NCI-H345 treated with DMSO at 0.1 percent for 48 hours (cell line): ENCODE measurements around the gene TMEM151A.
"Not testable (repeated sequence)": the region's sequence is repeated elsewhere in the genome, so short reads cannot be mapped to it uniquely, and the experiment has no call there.

ENCODE experiments used
- DNase-seq: peaks from one replicate; lab custom pipeline; 2025; ENCODE audit not compliant: unreplicated experiment; lab: John Stamatoyannopoulos, UW

Gene TMEM151A

DNA sequence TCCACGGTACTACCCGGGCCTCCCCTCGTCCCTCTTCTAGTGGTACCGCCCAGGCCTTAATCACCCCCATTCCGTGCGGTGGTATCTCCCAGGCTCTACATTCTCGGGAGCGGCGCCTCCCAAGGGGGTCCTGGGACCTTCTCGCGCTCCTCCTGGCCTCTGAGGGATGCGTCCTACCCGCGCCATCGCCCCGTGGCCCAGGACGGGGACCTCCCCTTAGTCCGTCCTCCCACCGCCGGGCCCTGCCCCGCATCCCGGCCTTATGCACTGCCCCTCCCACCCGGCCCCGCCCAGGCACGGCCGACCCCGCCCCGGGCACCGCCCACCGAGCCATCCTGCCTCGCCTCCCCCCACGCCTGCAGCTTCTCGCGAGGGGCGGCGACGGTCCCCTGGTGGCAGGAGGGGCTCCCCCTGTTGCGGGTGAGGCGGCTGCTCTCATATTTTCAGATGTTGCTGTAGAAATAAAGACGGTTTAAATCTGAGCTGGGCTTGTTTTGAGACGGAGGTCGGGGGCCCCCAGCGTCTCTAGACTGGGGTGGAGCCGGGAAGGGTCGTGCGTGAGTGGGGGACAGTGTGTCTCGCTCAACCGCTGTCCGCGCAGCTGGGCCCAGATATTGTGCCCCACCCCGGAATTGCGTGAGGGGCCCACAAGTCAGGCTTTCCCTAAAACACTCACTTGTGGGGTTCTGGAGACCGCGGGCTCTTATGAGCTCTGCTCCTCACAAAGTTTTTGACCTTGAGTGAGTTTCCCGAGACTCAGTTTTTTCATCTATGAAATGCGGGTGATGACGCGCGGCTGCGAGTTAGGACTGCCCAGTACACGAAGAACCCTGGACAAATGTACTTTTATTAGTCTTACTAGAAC lies 24.1 kb upstream of the TMEM151A start:
- peak; percentile 42 for DNase-seq

DNA sequence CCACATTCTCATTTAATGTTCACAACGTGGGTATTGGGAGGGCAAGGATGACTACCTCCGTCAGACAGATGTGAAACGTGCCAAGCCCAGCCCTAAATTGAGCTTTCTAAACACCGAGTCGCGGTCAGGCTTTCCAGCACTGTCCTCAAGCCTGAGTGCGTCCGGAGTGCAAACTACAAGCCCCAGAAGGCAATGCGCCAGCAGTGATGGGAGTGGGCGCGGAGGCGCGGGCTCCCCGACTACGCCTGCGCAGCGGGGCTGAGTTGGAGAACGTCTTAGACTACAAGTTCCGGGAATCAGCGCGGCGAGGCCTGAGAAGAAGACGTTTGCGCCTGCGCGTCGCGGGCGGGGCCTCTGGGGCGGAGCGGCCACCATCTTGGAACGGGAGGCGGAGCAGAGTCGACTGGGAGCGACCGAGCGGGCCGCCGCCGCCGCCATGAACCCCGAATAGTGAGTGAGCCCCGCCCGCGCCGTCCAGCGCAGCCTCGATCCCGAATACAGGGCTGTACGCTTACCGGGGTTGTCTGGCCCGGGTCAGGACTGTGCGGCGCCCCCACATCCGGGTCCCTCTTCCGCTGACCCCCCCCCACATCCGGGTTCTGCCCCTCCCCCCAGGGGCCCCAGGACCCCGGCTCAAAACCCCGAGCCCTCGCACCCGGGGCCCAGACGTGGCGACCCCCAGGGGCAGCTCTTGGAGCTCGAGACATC lies 23.3 kb upstream of the TMEM151A start, which contains the start of gene RAB1B:
Gene RAB1B (plus strand): TSS at position 396 of the 708 bp plus-strand sequence. CDS start 41 bp downstream, at position 437.
- DNase-seq = peak; percentile 97

DNA sequence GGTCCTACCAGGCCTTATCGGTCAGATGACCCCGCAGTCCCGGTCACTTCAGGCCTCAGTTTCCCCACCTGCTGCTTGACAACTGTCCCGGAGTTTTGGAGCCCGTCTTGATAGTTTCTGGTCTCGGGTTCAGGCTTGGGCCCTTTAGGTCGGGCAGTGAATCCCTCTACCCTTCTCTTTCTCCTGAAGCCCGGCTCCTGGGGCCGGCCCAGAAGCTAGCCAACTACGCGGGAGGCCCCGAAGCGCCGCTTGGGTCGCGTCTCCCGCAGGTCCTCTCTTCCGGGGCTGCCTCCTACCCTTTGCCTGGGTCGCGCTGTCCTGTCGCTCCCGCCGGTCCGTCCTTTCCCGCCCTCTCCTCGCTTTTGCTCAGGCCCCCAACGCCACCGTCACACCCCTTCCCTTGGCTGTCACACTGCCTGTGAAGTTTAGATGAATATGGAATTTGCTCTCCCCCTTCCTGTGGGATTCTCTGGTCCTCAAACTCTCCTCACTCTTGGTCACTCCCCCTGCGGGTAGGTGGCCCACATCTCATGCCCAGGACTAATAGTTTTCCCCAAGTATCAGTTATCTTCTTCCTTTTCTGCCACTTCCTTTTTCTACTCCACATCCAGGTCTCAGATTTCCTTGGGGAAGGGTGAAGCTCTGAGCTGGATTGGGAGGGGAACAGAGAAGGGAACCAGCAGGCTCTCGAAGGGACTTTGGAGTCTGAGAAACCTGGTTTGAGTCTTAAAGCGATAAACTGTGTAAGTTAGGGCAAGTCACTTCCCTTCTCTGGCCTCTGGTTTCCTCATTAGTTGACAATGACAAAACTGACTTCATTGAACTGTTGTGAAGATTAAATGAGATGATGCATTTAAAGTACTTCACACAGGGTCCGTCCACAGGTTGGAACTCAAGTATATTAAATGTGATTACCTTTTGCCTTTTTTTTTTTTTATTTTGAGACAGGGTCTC lies 22.5 kb upstream of the TMEM151A start:
- no peak for DNase-seq

DNA sequence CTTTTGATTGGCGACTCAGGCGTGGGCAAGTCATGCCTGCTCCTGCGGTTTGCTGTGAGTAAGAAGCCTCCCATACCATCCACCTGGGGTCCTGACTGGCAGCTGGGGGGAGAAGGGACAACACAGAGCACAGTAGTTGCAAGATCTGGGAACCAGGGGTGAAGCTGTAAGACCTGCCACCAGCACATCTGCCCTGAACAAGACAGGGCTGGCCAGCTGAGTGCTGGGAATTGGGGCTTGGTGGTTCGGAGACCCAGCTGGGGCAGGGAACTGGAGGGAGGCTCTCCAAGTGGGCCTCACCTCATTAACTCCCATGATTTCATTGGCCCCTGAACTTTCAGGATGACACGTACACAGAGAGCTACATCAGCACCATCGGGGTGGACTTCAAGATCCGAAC lies 19.9 kb upstream of the TMEM151A start:
- no peak for DNase-seq

DNA sequence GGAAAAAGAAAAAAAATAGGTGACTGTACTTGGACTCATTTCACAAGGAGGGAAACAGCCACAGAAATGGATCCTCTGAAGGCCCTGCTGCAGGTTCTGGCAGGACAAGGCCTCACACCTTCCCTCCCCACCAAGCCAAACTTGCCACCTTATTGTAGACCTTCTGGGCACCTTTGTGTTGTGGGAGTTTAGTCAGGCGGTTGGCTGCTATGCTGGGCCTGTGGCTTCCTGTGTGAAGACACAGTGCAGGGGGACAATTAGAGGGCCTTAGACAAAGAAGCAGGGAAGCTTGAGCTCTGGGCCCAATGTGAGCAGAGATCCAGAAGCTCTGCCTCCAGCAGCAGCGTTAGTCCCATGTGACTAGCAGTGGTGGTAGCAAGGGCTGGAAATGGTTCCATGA lies 19.1 kb upstream of the TMEM151A start:
- DNase-seq = no peak

DNA sequence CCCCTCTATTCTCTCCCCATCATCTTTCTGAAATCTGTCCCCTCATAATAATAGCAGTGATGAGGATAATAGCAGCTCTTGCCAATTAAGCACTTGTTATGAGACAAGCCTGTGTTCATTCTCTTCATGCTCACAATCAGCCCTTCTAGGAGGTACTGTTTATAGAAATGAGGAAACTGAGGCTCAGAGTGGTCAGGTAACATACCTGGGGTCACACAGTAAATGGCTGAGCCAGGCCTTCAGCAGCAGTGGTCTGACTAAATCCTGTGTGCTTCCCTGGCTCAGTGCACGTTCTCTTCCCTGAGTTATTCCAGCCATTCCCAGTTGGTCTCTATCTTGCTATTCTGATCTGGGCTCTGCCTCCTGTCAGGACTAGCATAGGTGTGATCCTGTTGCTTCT lies 17.5 kb upstream of the TMEM151A start:
- DNase-seq = no peak

DNA sequence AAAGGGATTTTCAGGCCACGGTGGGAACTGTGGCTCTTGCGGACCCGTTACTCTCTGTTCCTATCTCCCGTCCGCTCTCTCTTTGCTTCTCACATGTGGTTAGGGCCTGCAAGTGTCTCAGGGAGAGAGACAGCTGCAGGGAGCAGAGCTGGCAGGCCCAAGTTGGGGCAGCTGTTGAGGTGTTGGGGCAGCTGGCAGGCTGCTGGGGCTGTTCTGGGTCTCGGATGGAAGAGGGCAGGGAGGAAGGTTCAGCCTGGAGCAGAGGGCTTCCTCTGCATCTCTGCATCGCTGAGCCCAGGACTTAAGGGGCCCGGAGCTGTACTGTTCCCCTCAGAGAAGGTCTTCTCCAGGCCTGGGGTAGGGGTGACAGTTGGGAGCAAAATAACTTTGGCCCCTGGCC lies 16.3 kb upstream of the TMEM151A start:
- no peak for DNase-seq

DNA sequence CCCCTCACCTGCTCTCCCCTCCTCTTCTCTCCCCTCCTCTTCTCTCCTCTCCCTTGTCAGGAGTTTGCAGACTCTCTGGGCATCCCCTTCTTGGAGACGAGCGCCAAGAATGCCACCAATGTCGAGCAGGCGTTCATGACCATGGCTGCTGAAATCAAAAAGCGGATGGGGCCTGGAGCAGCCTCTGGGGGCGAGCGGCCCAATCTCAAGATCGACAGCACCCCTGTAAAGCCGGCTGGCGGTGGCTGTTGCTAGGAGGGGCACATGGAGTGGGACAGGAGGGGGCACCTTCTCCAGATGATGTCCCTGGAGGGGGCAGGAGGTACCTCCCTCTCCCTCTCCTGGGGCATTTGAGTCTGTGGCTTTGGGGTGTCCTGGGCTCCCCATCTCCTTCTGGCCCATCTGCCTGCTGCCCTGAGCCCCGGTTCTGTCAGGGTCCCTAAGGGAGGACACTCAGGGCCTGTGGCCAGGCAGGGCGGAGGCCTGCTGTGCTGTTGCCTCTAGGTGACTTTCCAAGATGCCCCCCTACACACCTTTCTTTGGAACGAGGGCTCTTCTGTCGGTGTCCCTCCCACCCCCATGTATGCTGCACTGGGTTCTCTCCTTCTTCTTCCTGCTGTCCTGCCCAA lies 15.6 kb upstream of the TMEM151A start:
- no peak for DNase-seq

DNA sequence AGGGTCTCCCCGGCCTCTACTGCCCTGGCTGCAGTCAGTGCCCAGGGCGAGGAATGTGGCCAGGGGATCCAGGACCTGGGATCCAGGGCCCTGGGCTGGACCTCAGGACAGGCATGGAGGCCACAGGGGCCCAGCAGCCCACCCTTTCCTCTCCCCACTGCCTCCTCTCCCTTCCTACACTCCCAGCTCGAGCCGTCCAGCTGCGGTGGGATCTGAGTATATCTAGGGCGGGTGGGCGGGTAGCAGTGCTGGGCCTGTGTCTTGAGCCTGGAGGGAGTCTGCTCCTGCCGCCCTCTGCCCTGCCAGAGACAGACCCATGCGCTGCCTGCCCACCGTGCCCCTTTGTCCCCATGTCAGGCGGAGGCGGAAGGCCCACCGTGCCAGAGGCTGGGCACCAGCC lies 15.1 kb upstream of the TMEM151A start:
- DNase-seq = not testable (repeated sequence)

DNA sequence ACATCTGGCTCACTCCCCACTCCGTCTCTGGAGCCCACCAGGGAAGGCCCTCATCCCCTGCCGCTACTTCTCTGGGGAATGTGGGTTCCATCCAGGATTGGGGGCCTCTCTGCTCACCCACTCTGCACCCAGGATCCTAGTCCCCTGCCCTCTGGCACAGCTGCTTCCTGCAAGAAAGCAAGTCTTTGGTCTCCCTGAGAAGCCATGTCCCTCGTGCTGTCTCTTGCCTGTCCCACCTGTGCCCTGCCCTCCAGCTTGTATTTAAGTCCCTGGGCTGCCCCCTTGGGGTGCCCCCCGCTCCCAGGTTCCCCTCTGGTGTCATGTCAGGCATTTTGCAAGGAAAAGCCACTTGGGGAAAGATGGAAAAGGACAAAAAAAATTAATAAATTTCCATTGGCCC lies 14.6 kb upstream of the TMEM151A start:
- DNase-seq = not testable (repeated sequence)

DNA sequence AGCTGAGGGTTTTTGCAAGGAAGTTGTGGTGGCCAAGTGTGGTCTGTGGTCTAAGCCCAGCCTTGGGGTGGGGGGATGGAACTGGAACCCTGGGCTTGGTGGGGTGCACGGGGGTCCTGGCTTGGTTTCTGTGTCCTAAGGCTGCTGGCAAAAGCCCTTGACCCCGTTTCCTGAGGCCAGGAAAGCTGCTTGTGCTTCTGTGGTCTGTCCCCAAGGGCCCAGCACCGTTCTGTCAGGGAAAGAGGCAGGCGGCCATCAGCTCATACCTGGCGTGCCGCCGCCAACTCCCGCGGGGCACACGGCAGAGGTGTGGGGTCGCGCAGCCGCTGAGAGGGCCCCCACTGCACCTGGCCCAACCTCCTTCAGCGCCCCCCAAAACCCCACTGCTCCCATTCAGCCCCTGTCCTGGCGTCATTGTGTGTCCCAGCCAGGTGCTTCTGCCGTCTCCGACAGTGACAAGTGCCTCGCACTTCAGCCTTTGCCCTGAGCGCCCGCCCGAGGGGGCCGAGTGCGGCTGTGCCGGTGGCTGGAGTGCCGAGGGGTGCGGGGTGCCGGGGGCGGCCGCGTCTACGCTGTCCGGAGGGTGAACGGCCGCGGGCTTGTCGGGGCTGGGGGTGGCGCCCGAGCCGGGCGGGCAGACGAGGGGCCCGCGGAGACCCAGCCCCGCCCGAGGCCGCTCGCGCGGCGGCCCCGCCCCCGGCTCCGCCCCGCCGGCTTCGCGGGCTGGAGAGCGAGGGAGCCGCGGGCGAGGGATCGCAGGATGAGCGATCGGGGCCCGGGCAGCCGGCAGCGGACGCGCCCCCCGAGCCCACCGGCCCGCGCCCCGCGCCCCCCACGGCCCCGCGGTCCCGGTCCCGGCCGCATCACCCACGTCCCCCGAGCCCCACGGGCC lies 14.0 kb upstream of the TMEM151A start, which contains the start of gene CNIH2:
Gene CNIH2 (plus strand): TSS at position 705 of the 892 bp plus-strand sequence. CDS start 282 bp downstream, outside the sequence.
- DNase-seq = peak; percentile 33

DNA sequence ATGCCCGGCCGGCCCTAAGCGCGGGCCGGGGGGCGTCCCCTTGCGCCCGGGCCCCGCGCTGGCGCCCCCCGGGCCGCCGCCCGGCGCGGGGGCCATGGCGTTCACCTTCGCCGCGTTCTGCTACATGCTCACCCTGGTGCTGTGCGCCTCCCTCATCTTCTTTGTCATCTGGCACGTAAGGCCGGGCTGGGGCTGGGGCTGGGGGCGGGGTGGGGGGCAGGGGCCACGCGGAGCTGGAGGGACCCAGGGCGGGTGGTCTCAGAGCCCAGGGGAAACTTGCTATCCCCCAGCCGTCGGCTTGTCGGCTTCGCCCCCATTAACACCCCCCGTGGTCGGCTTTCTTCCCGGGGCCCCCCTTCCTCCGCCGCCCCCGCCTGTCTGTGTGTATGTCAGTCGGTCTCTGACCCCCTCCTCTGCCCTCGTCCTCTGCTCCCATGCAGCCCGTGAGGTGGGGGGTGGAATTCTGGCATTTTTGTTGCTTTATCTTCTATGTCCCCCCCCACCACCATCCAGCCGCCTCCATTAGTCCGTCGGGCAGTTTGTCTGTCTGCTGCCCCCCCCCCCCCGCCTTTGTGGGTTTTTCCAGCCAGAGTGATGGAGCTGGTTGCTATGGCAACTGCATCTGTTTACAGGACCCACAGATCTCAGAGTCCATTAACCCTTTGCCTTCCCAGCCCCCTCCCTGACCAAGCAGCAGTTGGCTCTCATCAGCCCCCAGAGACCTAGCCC lies 13.2 kb upstream of the TMEM151A start:
- DNase-seq = no peak

DNA sequence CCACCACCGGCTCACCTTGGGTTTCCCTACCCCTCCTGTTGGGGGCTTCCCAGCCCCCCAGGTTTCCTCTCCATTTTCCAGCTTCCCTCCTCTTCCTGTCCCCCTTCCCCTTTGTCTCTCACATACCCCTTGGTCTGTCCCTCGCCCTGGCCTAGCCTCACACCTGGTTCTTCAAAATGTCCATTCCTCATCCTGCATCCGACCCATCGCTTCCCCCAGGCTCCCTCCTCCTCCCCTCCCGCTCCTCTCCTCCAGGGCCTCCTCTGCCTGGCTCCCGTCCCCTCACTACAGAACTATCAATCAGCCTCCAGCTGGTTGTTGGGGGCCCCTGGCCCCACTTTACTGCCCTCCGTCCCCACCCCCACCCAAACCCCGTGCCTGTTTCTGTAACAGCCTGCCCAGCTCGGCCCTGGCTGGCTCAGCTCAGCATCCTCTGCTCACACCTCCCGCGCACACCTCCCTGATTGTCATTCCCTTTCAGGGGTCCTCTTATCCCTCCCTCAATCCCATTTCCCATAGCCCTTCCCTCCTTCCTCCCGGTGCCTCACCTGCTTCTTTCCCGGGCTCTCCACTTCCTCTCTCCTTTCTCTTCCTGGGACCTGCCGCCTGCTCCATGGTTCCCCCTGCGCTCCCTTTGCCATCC lies 12.5 kb upstream of the TMEM151A start:
- DNase-seq = no peak

DNA sequence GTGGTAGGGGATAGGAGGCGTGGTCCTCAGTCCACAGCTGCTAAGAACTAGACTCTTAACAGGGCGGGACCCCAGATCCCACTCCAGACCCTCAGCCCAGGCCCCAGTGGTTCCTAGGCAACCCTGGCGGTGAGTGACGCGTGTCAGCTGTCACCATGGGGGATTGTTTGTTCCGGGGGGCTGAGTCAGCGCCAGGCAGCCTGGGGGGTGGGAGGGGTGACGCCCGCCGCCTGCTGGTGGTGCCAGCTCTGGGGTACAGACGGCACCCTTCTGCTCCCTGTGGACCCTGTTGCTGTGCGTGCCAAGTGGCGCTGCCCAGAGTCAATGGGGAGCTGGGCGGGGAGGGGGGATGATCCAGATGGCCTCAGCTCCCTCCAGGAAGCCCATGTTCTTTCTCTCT lies 11.3 kb upstream of the TMEM151A start:
- no peak for DNase-seq

DNA sequence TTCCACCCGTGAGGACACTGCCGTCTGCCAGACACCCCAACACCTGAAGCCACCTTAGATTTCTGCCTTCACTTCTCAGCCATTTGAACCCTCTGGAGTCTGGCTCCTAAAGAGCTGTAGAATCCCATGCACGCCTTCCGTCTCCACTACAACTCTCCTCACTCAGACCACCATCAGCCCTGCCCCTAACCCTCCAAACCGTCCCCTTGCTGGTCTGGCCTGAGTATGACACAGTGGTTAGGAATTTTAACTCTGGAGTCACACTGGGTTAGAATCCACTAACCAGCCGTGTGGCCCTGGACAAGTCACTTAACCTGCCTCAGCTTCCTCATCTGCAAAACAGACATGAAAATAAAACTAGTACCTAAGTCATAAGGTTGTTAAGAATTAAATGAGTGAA lies 10.7 kb upstream of the TMEM151A start:
- DNase-seq = no peak

DNA sequence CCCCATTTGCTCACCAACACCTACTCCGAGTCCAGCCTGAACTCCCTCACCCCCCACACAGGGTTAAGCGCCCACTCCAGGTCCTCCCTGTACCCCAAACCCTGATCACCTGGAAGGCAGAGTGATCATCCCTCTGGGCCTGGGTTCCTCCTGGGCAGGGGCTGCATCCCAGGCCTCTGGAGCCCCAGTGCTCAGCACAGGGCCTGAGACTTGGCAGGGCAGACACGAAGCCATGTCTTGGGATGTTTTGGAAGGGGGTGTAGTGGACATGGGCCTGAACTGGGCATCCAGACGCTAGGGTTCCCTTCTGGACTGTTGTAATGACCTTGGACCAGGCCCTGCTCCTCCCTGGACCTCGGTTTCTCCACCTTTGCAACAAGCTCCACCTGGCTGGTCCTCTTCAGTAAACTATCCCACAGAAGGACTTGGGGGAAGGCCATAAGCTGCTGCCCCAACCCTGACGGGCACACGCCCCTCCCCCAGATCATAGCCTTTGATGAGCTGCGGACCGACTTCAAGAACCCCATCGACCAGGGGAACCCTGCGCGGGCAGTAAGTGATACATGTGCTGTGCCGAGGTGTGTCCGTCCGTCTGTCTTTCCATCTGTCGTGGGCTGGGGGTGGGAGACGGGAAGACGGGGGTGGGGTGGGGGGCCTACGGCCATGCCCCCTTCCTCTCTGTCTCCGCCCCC lies 9.8 kb upstream of the TMEM151A start:
- DNase-seq = no peak
